OCI-LY3 (cell line): Measurements from ENCODE around the gene NOS1.

Source experiments
- CTCF ChIP-seq: fragments of 200-600, 300-600 bp; sonication (generic); IDR thresholded peaks from 2 replicates; pipeline ENCODE4 v1.5.1; 2014; ENCODE audit warnings: antibody characterized with exemption, low read length, low read depth
- EZH2phosphoT487 ChIP-seq: fragments of 200-600 bp; shearing (Covaris generic); IDR thresholded peaks from 2 replicates; pipeline ENCODE4 v1.6.1; 2018; ENCODE audit warnings: antibody characterized with exemption, mixed run types, low read depth

- TF ChIP-seq CTCF (no peak), EZH2phosphoT487 (no peak)
These were observed 39.5 kb upstream of the NOS1 start for GRCh38 chr12:117400912-117401311.
